Measurements from ENCODE around the gene UMAD1. TPM values are rescaled to one million over a fixed set of nuclear protein-coding genes. Genes with fewer than 3 reads are reported as not detected.

UMAD1 gene
- total RNA-seq, 1 experiment from 2014 or later: 32.1 TPM

- no peak for DNase-seq (ENCODE audit: low read depth, low spot score)
- in situ Hi-C loops (cut with HindIII; ENCODE audit: low pct_unique_long_range_greater_than_20kb, low sequenced_read_pairs): no loop called here
Measured at GRCh38 chr7:7909376-7909775, 268.8 kb downstream of the UMAD1 start.

GRCh38 chr7:7911369-7912123, 271.0 kb downstream of the UMAD1 start:
- in situ Hi-C loops (cut with HindIII; ENCODE audit: low pct_unique_long_range_greater_than_20kb, low sequenced_read_pairs): no loop called here
- DNase-seq (ENCODE audit: low read depth, low spot score): no peak

DNA sequence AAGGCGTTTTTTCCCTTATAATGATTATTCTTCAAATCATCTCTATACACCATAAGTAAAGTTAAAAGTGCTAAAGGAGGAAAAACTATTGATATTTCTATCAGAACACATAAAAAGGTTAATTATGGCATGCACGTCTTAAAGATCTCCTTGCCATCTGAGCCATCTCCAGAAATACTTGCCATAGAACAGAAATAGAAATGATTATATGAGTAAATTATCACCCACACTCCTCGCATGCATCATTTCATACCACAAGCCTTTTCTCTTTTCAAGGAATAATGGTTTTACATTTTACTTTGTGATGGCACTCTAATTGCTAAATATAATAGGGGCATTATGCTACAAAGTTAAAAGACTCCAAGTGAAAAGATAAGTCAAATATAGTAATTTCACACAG, 272.4 kb downstream of the UMAD1 start:
- no peak for DNase-seq (ENCODE audit: low read depth, low spot score)
- in situ Hi-C loops (cut with HindIII; ENCODE audit: low pct_unique_long_range_greater_than_20kb, low sequenced_read_pairs): no loop called here

- in situ Hi-C loops (cut with HindIII; ENCODE audit: low pct_unique_long_range_greater_than_20kb, low sequenced_read_pairs): no loop called here
- DNase-seq (ENCODE audit: low read depth, low spot score): no peak
Measured at GRCh38 chr7:7913504-7913903, 273.0 kb downstream of the UMAD1 start.

GRCh38 chr7:7914547-7914946, 274.0 kb downstream of the UMAD1 start:
- in situ Hi-C loops (cut with HindIII; ENCODE audit: low pct_unique_long_range_greater_than_20kb, low sequenced_read_pairs): no loop called here
- DNase-seq (ENCODE audit: low read depth, low spot score): no peak

DNA sequence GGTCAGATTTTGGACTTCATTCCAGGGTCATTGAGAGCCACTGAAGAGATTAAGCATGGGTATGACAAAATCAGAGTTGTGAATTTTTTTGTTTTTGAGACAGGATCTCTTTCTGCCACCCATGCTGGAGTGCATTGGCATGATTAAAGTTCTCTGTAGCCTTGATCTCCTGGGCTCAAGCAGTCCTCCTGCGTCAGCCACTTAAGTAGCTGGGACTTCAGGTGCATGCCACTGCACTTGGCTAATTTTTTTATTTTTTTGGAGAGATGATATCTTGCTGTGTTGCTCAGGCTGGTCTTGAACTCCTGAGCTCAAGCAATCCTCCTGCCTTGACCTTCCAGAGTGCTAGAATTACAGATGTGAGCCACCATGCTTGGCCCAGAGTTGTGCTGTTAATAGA, 275.5 kb downstream of the UMAD1 start:
- in situ Hi-C loops (cut with HindIII; ENCODE audit: low pct_unique_long_range_greater_than_20kb, low sequenced_read_pairs): no loop called here

DNA sequence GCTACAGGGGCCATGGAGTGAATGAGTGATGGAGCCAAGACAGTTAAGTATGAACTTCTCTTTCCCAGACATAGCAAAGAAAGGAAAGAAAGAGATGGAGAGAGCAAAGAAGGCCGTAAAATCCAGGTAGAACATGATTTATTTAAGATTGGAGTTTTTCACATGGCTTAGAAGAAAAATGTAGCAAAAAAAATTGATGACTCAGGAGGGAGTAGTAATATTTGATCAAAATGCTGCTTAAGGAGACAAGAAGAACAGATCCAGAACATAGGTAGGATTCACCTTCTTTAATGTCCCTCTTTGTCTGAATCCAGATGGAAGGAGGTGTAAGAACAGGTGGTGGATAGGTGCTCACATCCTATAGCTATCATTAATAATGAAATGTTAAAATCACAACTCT, 277.0 kb downstream of the UMAD1 start:
- DNase-seq (ENCODE audit: low read depth, low spot score): no peak
- in situ Hi-C loops (cut with HindIII; ENCODE audit: low pct_unique_long_range_greater_than_20kb, low sequenced_read_pairs): no loop called here

More for the DNA sequence above, 275.5 kb downstream of the UMAD1 start:
- no peak for DNase-seq (ENCODE audit: low read depth, low spot score)

DNA sequence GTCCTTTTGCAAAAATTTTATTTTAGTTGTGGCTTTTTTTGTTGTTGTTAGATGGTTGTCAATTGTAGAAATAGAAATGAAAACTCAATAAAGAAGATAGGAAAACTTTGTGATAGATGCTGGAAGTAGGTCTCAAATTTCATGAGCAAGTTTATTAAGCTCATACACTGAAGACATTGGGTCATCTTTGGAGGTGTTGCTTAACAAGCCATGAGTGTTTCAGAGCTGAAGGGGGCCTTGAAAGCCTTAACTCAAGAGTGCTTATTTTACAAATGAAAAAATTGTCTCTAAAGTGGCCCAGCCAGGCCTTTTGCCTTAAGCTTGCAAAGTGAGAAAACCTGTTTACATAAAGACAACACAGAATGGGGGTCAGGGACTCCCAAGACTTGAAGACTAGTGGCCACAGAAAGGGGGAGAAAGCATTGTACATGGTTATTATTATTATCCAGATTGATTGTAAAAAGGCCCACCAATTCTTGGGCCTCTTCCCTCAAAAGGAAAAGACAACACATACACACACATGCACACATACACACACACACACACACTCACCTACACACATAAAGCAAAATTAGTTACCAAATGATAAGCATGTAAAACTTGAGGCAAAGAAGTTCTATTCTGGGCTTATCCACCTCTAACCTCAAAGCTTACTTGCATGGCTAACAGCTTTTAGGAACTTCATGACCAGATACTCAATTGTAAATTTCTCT, 278.3 kb downstream of the UMAD1 start:
- in situ Hi-C loops (cut with HindIII; ENCODE audit: low pct_unique_long_range_greater_than_20kb, low sequenced_read_pairs): no loop called here
- DNase-seq (ENCODE audit: low read depth, low spot score): no peak

- DNase-seq (ENCODE audit: low read depth, low spot score): no peak
- in situ Hi-C loops (cut with HindIII; ENCODE audit: low pct_unique_long_range_greater_than_20kb, low sequenced_read_pairs): no loop called here
Measured at GRCh38 chr7:7919449-7919945, 278.9 kb downstream of the UMAD1 start.

GRCh38 chr7:7920056-7920455, 279.5 kb downstream of the UMAD1 start:
- no peak for DNase-seq (ENCODE audit: low read depth, low spot score)
- in situ Hi-C loops (cut with HindIII; ENCODE audit: low pct_unique_long_range_greater_than_20kb, low sequenced_read_pairs): no loop called here

DNA sequence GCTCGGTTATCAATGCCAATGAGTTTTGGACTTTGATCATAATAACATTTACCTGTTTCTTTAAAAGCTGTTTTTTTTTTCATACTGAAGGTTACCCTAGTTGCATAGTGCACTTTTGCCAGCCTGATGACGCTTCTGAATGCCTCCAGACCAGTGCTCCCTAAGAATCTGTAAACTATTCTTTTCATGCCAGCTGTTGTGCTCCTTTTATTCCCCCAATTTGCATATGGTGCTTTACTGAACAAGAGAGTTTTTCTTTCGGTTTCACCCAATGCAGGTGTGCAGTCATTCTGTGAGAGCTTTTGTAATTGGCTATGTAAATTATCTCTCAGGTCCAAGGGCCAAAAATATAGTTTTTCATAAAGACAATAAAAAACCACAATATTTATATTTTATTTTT, 279.9 kb downstream of the UMAD1 start:
- no peak for DNase-seq (ENCODE audit: low read depth, low spot score)
- in situ Hi-C loops (cut with HindIII; ENCODE audit: low pct_unique_long_range_greater_than_20kb, low sequenced_read_pairs): no loop called here

DNA sequence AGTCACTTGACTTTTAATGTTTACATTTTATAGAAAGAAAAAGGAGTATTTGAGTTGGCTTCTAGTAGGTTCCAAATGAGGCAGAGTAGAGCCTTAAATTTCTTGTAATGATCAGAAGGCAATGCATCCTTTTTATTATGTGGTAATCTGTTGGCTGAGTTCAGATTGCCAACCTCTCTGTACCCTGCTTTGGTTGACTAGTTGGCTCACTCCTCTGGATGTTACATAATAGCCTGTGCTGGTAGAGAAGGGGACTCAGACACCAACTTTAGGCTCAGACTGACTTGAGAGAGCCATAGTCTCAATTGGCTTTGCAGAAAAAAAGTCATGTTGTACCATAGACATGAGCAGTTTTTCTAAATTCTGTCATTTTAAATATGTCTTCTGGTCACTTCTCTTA, 281.3 kb downstream of the UMAD1 start:
- in situ Hi-C loops (cut with HindIII; ENCODE audit: low pct_unique_long_range_greater_than_20kb, low sequenced_read_pairs): no loop called here
- no peak for DNase-seq (ENCODE audit: low read depth, low spot score)

GRCh38 chr7:7922684-7923385, 282.3 kb downstream of the UMAD1 start:
- in situ Hi-C loops (cut with HindIII; ENCODE audit: low pct_unique_long_range_greater_than_20kb, low sequenced_read_pairs): no loop called here
- no peak for DNase-seq (ENCODE audit: low read depth, low spot score)

GRCh38 chr7:7923818-7924217, 283.3 kb downstream of the UMAD1 start:
- DNase-seq (ENCODE audit: low read depth, low spot score): no peak
- in situ Hi-C loops (cut with HindIII; ENCODE audit: low pct_unique_long_range_greater_than_20kb, low sequenced_read_pairs): no loop called here

DNA sequence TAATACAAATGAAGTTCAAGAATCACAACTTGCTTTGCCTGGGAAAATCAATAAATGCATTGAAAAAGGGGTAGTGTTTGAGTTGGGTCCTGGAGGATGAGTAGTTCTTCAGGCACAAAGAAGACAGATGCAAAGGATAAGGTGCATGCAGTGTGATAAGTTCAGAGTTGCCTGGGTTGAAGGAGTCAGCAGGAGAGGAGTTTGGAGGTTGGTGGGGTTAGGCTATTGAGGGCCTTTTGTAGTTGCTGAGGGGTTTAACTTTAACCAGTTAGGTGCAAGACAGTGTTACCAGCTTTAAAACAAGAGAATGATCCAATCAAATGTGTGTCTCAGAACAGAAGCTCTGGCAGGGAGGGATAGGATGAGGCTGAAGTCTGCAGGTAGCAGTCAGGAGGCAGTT, 283.8 kb downstream of the UMAD1 start:
- DNase-seq (ENCODE audit: low read depth, low spot score): no peak
- in situ Hi-C loops (cut with HindIII; ENCODE audit: low pct_unique_long_range_greater_than_20kb, low sequenced_read_pairs): no loop called here
